HL-60 (cell line): ENCODE data around the gene POLK.

Source experiments
- CTCF ChIP-seq: IDR thresholded peaks from one replicate; pipeline ENCODE4 v1.5.1; 2011; ENCODE audit warnings: low read length, control low read depth, inconsistent platforms; ENCODE audit not compliant: insufficient read depth
- TF ChIP-seq, protein P1 (sequence below): IDR thresholded peaks from 2 replicates; pipeline ENCODE4 v1.6.1; 2012; ENCODE audit warnings: low read depth; ENCODE audit not compliant: insufficient replicate concordance

DNA sequence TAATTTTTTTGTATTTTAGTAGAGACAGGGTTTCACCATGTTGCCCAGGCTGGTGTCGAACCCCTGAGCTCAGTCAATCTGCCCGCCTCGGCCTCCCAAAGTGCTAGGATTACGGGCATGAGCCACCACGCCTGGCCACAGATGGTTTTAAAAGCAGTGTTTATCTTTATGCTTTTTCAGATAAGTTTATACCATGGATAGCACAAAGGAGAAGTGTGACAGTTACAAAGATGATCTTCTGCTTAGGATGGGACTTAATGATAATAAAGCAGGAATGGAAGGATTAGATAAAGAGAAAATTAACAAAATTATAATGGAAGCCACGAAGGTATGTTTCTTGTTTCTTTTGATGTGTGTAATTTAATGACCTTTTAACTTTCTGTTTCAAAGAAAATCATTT, 35.1 kb downstream of the POLK start:
- no peak for TF ChIP-seq CTCF
- TF ChIP-seq, protein P1, sequence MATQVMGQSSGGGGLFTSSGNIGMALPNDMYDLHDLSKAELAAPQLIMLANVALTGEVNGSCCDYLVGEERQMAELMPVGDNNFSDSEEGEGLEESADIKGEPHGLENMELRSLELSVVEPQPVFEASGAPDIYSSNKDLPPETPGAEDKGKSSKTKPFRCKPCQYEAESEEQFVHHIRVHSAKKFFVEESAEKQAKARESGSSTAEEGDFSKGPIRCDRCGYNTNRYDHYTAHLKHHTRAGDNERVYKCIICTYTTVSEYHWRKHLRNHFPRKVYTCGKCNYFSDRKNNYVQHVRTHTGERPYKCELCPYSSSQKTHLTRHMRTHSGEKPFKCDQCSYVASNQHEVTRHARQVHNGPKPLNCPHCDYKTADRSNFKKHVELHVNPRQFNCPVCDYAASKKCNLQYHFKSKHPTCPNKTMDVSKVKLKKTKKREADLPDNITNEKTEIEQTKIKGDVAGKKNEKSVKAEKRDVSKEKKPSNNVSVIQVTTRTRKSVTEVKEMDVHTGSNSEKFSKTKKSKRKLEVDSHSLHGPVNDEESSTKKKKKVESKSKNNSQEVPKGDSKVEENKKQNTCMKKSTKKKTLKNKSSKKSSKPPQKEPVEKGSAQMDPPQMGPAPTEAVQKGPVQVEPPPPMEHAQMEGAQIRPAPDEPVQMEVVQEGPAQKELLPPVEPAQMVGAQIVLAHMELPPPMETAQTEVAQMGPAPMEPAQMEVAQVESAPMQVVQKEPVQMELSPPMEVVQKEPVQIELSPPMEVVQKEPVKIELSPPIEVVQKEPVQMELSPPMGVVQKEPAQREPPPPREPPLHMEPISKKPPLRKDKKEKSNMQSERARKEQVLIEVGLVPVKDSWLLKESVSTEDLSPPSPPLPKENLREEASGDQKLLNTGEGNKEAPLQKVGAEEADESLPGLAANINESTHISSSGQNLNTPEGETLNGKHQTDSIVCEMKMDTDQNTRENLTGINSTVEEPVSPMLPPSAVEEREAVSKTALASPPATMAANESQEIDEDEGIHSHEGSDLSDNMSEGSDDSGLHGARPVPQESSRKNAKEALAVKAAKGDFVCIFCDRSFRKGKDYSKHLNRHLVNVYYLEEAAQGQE: no peak
